ENCODE data around the gene DAPK2.

DAPK2 gene

DNA sequence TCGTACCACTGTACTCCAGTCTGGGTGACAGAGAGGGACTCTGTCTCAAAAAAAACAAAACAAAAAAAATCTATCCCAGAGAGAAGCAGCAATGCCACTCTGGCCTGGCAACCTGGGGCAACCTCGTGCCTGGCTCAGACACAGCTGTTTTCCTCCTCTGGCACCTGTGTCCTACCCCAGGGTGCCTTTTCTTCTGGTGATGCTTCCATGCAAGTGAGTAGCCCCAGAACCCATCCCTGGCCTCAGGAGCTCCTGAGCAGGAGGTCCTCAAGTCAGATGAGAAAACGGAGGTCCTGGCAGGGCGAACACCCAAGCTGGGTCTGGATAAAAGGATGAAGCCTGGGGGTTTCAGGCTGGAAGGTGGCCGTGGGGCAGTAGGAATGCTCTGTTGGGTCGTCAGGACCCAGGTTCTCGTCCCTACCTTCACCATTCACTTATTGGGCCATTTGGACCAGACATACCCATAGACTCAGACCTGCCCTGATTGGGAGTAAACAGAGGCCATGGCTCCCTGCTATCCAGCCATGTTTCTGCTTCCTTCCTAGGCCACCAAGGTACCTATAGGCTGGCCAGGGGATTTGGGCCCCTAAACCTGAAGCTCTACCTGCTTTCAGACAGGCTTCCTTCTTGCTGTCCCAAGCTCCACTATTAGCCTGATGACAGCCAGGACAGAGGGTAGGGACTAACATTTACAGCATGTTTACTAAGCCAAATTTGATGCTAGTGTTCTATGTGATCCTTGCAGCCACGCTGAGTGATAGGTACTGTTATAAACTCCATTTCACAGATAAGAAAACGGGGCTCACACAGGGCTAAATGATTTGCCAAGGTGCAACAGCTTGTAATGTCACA lies 102.2 kb downstream of the DAPK2 start:
- DNase-seq (ENCODE audit: low read depth in 2 of 2): no peak

DNA sequence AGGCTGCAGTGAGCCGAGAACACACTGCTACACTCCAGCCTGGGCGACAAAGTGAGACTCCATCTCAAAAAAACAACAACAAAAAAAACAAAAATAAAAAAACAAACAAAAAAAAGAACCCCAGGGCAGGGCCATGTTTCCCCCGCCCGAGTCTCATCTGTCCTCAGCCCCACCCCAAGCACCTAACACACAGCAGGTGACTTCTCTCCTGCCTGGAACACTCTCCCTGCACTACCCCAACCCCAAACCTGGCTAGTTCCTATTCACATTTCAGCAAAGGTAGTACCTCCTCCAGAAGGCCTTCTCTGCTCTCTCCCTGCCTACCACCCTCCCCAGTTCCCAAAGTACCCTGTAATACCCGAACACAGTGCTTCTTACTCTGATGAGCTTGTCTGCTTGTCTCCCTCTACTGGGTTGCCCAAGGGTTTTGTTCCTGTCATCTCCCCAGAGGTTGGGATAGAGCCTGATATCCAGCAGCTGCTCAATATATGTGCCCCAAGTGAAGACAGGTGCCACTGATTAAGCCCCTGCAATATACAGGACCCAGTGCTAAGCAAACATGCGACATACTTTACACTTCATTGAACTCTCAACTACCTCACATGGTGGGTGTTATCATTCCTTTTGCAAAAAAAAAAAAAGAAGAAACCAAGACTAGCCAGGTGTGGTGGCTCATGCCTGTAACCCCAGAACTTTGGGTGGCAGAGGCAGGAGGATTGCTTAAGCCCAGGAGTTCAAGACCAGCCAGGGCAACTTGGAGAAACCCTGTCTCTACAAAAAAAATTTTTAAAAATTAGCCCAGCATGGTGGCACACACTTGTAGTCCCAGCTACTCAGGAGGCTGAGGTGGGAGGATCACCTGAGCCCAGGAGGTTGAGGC lies 103.6 kb downstream of the DAPK2 start:
- DNase-seq (ENCODE audit: low read depth in 2 of 2): no peak

DNA sequence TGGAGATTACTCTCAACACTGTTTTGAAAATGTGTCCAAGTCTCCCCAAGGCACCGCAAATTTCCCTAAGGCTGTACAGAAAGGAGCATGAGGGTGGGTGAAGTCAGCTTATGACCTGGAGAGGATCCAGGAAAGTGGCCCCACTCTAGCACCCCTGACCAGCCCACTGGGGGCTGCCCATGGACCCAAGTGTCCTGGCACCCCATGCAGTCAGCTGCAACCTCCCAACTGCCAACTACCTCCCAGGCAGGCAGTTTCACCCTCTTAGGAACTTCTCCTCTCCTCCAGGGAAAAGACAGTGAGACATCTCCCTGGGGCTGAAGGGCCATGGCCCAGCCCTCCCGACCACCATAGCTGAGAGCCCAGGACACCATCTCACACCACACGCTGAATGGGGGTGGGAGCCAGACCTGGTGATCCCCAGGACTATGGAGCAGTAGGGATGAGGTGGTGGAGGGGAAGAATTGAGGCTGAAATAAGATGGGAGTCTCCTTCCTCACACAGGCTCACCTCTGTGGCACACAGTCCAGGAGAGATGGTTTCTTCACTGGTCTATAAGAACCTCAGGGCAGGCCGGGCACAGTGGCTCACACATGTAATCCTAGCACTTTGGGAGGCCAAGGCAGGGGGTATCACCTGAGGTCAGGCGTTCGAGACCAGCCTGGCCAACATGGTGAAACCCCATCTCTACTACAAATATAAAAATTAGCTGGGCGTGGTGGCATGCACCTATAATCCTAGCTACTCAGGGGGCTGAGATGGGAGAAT lies 104.4 kb downstream of the DAPK2 start:
- DNase-seq (ENCODE audit: low read depth in 2 of 2): no peak

DNA sequence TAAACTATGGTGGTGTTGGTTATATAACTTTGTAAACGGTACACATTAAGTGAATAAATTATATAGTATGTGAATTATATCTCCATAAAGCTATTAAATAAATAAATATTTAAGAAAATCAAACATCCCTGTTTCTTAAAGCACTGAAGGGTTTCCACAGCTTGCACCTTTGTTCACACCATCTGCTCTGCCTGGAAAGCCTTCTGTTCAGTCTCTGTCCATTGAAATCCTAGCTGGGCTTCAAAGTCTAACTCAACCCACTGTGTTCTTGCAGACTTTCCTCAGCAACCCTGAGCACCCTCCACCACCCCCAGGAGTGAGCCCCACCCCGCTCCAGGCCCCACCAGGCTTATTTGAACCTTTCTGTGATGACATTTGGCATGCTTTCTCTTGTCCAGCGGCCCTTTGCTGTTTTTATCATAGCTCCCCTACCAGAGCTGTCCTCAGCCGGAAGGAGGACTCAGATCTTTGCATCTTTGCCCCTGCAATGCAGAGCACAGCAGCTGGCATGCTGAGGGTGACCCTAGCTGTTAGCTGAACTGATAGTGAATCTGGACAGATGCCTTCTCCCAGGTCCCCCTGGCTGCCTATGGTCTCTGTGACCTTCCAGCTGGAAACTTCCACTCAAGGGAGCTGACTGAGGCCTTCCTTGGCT lies 105.2 kb downstream of the DAPK2 start:
- no peak for DNase-seq (ENCODE audit: low read depth in 2 of 2)

DNA sequence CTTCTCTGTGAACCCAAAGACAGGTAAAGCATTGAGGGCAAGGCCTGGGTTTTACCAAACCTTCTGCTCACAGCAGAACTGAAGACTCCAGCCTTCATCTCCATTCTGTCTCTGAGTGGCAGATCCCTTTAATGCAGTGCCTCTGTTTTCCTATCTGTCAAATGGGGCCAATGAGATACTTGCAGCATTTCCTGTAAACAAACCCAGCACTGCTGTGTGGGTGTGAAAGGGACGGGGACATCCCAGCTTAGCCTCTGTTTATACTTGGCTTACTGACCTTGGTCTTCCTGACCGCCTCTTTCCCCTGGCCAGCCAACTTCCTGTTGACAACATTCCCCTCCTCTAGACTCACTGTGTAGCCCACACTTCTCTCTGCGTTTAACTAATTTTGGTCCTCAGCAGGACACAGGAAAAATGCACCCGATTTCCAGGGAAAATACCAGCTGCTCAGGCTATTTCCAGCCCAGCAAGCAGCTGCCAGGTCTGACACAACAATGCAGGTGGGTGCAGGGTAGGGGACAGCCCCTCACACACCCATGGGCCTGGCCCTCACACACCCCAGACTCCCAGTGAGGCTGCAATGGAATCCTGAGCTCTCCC lies 106.7 kb downstream of the DAPK2 start:
- no peak for DNase-seq (ENCODE audit: low read depth in 2 of 2)

DNA sequence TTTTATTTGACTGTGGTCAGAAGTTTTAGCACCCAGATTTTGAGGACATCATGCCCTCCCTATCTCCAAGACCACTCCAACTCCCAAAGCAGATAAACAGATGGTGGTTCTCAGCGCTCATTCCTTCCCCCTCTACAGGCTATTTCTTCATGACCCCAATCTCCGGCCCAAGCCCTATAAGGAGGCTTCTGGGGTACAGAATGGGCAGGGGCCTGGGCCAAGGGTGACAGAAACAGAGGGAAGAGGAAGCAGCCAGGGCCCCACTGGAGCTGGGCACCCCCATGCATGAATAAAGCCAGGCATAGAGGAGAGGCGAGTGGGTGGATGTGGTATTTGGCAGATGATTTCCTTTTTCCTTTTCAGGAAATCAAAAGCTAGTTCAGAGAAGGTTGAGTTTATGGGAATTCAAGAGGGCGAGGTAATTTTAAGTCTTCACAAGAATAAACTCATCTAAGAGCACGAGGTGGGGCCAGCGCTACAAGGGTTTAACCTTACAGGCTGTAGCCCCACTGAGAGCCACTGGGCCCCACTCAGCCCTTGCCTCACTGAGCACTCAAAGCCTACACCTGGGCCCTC lies 107.7 kb downstream of the DAPK2 start:
- DNase-seq (ENCODE audit: low read depth in 2 of 2): no peak

DNA sequence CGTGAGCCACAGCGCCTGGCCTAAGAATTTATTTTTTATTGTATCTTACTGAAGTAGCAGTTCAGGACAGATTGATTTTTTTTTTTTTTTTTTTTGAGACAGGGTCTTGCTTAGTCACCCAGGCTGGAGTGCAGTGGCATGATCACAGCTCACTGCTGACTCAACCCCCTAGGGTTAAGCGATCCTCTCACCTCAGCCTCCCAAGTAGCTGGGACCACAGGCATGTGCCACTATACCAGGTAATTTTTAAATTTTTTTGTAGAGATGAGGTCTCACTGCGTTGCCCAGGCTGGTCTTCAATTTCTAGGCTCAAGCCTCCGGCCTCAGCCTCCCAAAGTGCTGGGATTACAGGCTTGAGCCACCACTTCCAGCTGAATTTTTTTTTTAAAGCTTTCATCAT lies 112.8 kb downstream of the DAPK2 start:
- DNase-seq (ENCODE audit: low read depth in 2 of 2): no peak

DNA sequence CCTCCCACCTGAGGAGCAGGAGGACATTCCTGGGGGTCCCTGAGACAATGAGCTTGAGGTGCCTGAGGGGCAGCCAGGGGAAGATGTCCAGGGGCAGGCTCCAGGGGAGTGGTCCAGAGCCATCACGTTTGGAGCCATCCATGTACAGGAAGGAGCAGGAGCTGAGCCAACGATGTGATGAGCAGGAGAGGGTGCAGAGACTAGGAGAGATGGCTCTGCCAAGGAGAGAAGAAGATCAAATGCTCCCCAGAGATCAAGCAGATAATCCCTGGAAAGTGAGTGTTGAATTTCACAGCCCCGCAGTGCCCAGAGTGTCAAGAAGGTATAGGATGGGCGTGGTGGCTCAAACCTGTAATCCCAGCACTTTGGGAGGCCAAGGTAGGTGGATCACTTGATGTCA lies 114.7 kb downstream of the DAPK2 start:
- DNase-seq (ENCODE audit: low read depth in 2 of 2): no peak

DNA sequence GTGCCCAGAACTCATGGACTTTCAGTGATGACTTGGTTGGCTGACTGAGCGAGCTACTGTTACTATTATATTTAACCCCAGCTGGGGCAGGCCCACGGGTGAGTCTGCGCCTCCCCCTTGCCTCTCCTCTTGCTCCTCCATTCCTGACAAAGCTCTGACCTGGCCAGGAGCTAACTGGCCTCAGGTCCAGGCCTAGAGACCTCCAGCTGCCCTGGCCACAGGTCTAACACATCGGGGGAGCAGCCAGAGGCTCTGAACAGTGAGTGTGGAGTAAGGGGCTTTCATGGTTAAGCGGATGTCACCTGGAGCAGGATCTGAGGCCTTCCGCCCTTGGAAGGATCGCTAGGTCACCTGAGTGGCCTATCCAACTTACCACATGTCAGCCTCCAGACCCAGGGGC lies 116.3 kb downstream of the DAPK2 start:
- no peak for DNase-seq (ENCODE audit: low read depth in 2 of 2)

DNA sequence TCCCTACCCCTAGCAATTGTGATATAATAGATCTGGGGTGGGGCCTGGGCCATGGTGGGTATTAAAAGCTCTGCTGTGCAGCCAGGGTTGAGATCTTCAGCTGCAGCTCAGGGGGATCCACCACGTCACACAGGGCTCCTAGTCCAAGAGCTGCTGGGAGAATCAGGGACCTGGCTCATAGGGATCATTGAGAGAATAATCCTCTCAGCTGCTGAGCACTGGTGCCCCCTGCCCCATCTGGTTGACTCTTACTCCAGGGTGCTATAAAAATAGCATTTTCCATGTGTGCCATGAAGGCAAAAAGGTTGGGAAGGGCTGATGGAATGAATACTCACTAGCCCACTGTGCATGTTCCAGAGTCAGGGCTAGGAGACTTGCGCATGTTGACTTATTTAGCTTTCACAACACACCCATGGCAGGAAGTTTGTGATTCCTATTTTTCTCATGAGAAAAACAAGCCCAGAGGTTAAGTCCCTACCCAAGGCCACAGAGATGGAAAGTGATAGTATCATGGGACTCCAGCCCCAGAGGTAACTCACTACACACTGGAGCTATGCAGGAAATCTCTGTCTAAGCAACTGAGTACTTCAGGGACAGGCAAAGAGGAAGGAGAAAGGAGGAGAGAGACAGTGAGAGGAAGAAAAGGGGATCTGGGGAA lies 118.0 kb downstream of the DAPK2 start:
- no peak for DNase-seq (ENCODE audit: low read depth in 2 of 2)

DNA sequence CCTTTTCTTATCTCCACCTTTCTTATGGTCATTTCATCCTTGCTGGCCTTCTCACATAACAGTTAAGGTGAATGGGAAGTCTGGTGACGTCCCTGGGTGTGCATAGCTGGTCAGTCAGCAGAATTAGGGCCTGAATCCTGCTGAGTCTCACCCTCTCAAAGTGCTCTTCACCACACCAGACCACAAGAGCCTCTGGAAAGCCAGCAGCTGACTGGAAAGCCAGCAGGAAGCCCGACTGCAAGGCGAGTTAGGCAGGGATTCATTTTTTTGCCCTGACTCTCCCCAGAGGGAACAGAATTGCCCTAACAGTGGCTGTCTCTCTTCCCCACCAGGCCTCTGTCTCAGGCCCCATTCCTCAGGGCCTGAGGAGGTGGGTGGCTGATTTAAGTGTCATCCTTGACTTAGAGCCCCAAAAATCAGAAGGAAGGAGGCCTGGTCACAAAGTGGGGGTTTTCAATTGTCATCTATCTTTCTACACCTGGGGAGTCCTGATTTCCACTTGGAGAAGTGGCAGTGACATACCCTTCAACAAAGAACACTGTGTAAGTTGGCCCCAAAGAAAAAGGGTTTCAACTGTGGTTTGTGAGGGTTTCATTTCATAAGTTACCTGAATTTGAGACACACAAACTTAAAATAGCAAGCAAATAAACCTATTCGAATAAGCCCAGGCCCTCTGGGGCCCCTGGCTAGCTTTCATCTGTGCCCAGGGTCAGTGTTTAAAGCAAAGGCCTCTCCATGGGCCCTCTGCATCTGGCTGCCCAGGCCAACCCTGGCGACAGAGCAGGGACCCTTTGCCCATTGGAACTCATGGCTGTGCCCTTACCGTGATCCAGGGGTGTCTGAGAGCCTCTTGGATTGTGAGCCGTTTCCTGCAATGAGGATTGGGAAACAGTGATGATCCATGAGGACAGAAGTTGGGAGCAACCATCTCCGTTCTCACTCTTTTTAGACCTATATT lies 122.0 kb downstream of the DAPK2 start:
- DNase-seq (ENCODE audit: low read depth in 2 of 2): no peak

DNA sequence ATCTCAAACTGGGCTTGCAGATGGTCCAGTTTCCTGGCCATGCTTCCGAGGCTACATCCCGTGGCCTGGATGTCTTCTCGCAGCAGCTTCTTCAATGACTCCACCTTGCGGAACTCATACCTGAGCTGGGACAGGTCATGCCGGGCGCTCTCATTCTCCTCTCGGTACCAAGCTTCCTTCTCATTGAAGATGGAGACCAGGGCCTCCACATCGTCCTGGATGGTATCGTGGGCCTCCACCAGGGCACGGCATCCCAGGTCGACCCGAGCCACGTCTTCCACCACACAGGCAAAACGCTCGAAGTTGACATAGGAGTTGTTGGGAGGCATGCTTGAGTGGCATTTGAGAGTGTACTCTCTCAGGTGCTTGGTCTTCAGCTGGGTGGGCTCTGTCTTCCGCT lies 123.4 kb downstream of the DAPK2 start:
- DNase-seq (ENCODE audit: low read depth in 2 of 2): no peak

DNA sequence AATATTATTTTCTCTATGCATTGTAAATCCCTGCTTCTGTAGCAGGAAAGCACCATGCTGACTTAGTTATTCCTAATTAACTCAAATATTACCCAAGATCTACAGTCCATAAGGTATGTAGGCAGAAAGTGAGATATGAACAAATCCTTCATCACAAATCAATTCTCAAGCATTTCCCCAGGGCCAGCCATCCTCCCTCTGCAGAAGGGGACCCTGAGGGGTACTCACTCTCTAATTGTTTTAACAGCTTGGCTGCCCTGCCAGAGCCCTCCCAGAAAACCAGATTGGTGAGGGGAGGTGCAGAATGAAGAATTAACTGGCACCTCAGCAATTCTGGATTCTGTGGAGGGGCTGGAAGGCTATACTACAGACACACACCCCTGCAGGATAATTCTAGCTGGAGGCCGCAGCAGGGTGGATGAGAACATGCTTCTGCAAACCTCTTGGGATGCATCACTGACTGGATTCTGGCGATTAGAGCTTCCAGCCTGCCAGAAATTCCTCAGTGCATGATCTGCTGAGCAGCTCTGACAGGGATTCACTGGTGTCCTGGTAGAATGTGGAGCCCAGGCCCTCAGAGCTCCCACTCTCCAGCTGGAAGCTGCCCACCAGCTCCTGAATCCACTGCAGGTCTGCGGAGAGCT lies 123.9 kb downstream of the DAPK2 start:
- DNase-seq (ENCODE audit: low read depth in 2 of 2): no peak

DNA sequence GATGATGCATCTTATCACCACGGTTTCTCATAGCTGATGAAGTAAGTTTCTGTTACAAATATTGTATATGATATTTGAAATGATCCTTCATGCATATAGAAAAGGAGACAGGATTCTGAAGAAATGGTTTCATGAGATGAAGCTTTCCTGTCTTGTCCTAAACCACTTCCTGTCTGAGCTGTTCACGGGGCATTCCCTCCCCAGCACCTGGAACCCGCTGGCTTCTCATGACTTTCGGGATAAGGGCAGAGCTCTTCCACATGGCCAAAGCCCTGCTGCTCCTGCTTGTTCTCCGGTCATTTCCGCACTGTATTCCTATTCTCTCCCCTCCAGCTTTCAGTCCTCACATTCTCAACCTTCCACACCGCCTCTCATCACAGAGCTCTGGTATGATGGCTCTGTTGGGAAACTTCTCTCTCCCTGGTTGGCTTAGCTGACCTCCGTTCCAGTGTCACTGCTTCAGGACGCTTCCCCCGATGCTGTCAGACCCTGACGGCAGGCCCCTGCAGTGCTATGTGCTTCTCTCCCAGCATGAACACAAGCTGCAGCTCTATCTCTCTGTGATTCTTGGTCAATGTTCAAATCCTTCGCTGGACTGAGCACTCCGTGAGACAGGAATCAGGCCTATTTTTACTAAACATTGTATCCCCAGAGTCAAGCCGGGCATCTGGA lies 125.6 kb downstream of the DAPK2 start:
- DNase-seq (ENCODE audit: low read depth in 2 of 2): no peak

DNA sequence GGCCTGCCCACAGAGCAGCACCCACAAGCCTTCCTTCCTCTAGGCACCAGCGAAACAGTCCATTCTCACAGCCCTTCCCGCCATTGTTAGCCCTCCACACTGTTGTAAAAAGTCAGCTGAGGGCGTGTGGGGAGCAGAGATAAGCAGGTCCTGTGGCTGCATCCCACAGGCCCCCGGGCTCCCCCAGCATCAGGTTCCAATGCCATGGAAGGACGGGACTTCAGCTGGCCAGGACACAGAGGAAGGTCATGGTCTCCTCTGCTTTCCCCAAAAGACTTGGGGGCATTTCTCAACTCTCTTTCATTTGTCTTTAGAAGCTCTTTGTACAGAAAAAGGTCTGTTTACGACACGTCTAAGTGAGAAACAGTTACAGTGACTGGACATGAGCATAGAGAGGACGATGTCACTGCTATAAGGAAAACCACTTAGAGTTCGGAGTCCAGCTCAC lies 127.4 kb downstream of the DAPK2 start:
- no peak for DNase-seq (ENCODE audit: low read depth in 2 of 2)

DNA sequence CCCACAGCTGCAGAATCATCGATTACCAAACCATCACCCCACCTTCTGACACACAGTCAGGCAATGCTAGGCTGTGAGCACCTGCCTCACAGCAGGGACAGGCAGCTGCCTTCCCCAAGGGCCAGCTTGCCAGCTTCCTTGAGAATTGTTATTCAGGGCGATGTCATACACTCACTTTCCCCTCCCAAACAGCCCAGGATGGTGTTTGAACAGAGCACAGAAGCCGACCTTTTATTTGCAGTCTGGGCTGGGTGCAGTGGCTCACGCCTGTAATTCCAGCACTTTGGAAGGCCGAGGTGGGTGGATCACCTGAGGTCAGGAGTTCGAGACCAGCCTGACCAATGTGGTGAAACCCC lies 128.0 kb downstream of the DAPK2 start:
- no peak for DNase-seq (ENCODE audit: low read depth in 2 of 2)

DNA sequence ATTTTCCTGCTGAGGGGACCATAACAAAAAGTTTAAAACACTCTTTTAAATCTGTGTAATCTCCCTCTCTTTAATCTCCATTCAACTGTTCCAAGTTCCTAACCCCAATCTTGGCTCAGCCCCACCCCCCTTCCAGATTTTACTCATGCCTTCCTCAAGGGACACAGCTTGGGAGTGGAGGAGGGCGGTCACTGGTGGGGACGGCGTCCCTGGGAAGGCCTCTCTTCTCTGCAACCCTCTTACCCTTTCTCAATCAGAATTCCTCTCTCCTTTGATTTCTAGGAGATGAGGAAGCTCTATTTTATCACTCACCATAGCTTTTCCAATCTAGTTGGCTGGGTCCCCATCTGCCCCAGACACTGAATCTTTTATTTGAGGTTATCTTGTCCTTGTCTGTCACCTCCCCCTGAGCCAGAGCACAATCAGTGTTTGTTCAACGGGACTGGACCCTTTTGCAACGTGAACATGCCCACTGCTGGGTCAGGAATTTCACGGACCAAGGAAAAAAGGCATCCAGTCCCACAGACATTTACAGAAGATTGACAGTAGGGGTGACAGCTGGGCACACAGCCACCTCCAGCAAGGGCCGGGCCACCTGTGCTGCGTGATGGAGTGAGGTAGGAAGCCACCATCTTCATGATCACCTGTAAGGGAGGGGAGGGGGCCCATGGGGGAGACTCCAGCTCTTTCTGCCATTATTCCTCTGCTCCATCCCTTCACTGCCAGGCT lies 128.5 kb downstream of the DAPK2 start:
- no peak for DNase-seq (ENCODE audit: low read depth in 2 of 2)
